Hematopoietic multipotent progenitor cell treated with erythropoietin and hydrocortisone succinate and interleukin-3 and kit ligand, for 17 days (in vitro differentiated cells): ENCODE results near the gene RDM1.

Source experiments
- DNase-seq: peaks from one replicate; pipeline ENCODE4 v3.0.0-alpha.2; 2015; ENCODE audit warnings: low spot score

The RDM1 gene

GRCh38 chr17:35870906-35871819 lies 59.4 kb downstream of the RDM1 start:
- DNase-seq, result no peak

GRCh38 chr17:35868737-35869136 lies 61.8 kb downstream of the RDM1 start, which contains the start of gene HEATR9:
Gene HEATR9, minus strand, starts transcription at chr17:35868891. Its CDS starts 149 bp downstream, at chr17:35868742.
- DNase-seq, result no peak
